Inferior parietal cortex (tissue), 1 donor: ENCODE results near the gene STXBP5.
"Not testable (repeated sequence)": the region's sequence is repeated elsewhere in the genome, so short reads cannot be mapped to it uniquely, and the experiment has no call there.

Source experiments
- DNase-seq: peaks from one replicate; pipeline ENCODE4 v3.0.0-alpha.2; 2016; ENCODE audit errors: extremely low spot score

The STXBP5 gene

GRCh38 chr6:147245693-147246092 is 41.5 kb downstream of the STXBP5 start:
- DNase-seq, result no peak

GRCh38 chr6:147246853-147247635 is 42.8 kb downstream of the STXBP5 start:
- DNase-seq, result no peak

- DNase-seq, result no peak
Measured at GRCh38 chr6:147248859-147249258, 44.6 kb downstream of the STXBP5 start.

GRCh38 chr6:147251072-147251471 is 46.9 kb downstream of the STXBP5 start:
- DNase-seq, result no peak

GRCh38 chr6:147254929-147255473 is 50.8 kb downstream of the STXBP5 start:
- DNase-seq, result not testable (repeated sequence)

- DNase-seq, result no peak
Measured at GRCh38 chr6:147255948-147256674, 51.9 kb downstream of the STXBP5 start.

GRCh38 chr6:147257760-147258159 is 53.5 kb downstream of the STXBP5 start:
- no peak for DNase-seq

GRCh38 chr6:147260091-147260490 is 55.9 kb downstream of the STXBP5 start:
- DNase-seq, result no peak

- DNase-seq, result no peak
Measured at GRCh38 chr6:147262946-147263345, 58.7 kb downstream of the STXBP5 start.

GRCh38 chr6:147266821-147267220 is 62.6 kb downstream of the STXBP5 start:
- no peak for DNase-seq

GRCh38 chr6:147267658-147268057 is 63.4 kb downstream of the STXBP5 start:
- no peak for DNase-seq

GRCh38 chr6:147268254-147268653 is 64.0 kb downstream of the STXBP5 start:
- DNase-seq, result no peak

- no peak for DNase-seq
Measured at GRCh38 chr6:147274012-147274411, 69.8 kb downstream of the STXBP5 start.

- no peak for DNase-seq
Measured at GRCh38 chr6:147274776-147275175, 70.6 kb downstream of the STXBP5 start.

GRCh38 chr6:147278891-147279290 is 74.7 kb downstream of the STXBP5 start:
- no peak for DNase-seq

GRCh38 chr6:147279427-147279826 is 75.2 kb downstream of the STXBP5 start:
- no peak for DNase-seq

- DNase-seq, result no peak
Measured at GRCh38 chr6:147281895-147282565, 77.8 kb downstream of the STXBP5 start.

GRCh38 chr6:147282566-147282959 is 78.3 kb downstream of the STXBP5 start:
- no peak for DNase-seq

- no peak for DNase-seq
Measured at GRCh38 chr6:147283460-147283859, 79.2 kb downstream of the STXBP5 start.

- peak; percentile 64 for DNase-seq
Measured at GRCh38 chr6:147285087-147285855, 81.1 kb downstream of the STXBP5 start.

GRCh38 chr6:147287869-147288271 is 83.7 kb downstream of the STXBP5 start:
- no peak for DNase-seq

- DNase-seq, result no peak
Measured at GRCh38 chr6:147297124-147297523, 92.9 kb downstream of the STXBP5 start.
